HepG2 (cell line): ENCODE measurements around the gene GNA14. TPM values are rescaled to one million over a fixed set of nuclear protein-coding genes. Genes with fewer than 3 reads are reported as not detected.

Experiments
- ATAC-seq: fragments of 200-7000 bp; cut with Tn5 transposase; 3 replicates; pipeline ENCODE4 v1.9.1; 2020; ENCODE audit warnings: mild to moderate bottlenecking, moderate library complexity
- BruUV-seq: library from RNA; stranded (reverse); fragments of 400-500 nt; replicated peaks from 2 replicates; lab custom pipeline; 2021; lab: Mats Ljungman, UMichigan
- CTCF ChIA-PET: fragments of 300-600 bp; formaldehyde crosslinking; extraction: SDS; loops from one replicate; lab custom pipeline; 2021; ENCODE audit warnings: low total read pairs, inconsistent platforms, low intra/inter-chr PET ratio; lab: Yijun Ruan, JAX
- POLR2A ChIA-PET: fragments of 350-600 bp; sonication (Branson Sonifier 250); formaldehyde crosslinking; loops from one replicate; lab custom pipeline; 2020; ENCODE audit warnings: antibody characterized with exemption, inconsistent platforms; lab: Yijun Ruan, JAX
- DNase-seq: peaks from one replicate; pipeline ENCODE4 v3.0.0-alpha.2; 2015; ENCODE audit warnings: low spot score
- FAIRE-seq: peaks from 3 replicates; lab custom pipeline; 2011; peaks lifted over from hg19 to GRCh38; lab: Jason Lieb, UNC
- H2AFZ ChIP-seq: one replicate; pipeline ENCODE4 v1.6.1; 2011; ENCODE audit warnings: low read length, inconsistent platforms
- H3K27ac ChIP-seq: fragments of 300-600 bp; 3 replicates; pipeline ENCODE4 v1.8.0; 2011; ENCODE audit warnings: mixed run types, mild to moderate bottlenecking, mixed read lengths, low read length, inconsistent platforms; ENCODE audit not compliant: insufficient read depth; ENCODE audit errors: extremely low read length
- H3K27me3 ChIP-seq, 2 experiments: fragments of 200-600 bp in 1 of 2; 2 replicates in 1 of 2; 3 replicates in 1 of 2; pipeline versions ENCODE4 v1.6.0 to v1.8.0; 2011; ENCODE audit warnings: low read length in 2 of 2, mild to moderate bottlenecking in 2 of 2, moderate library complexity in 2 of 2, inconsistent platforms in 1 of 2; ENCODE audit not compliant: insufficient read depth in 2 of 2, control insufficient read depth in 1 of 2
- H3K36me3 ChIP-seq, 2 experiments: fragments of 200-600 bp in 1 of 2; replicated peaks in 1 of 2; 2 replicates in 1 of 2; 3 replicates in 1 of 2; pipeline versions ENCODE4 v1.5.1 to v1.8.0; 2011; ENCODE audit warnings: low read length in 2 of 2, inconsistent platforms in 1 of 2; ENCODE audit not compliant: insufficient read depth in 2 of 2, control insufficient read depth in 1 of 2
- H3K4me1 ChIP-seq: 2 replicates; pipeline ENCODE4 v1.5.1; 2012; ENCODE audit warnings: low read length, inconsistent platforms; ENCODE audit not compliant: insufficient read depth
- H3K4me2 ChIP-seq: 2 replicates; pipeline ENCODE4 v1.6.0; 2011; ENCODE audit warnings: low read depth, low read length, inconsistent platforms
- H3K4me3 ChIP-seq, 3 experiments: fragments of 200-600 bp in 1 of 3; sonication (generic), shearing (Covaris generic) in 1 of 3; replicated peaks in 1 of 3; 2 replicates each; pipeline ENCODE4 v1.5.1; 2011 to 2016; ENCODE audit warnings: low read length in 3 of 3, inconsistent platforms in 2 of 3, low read depth in 2 of 3, mild to moderate bottlenecking in 2 of 3, control low read depth in 1 of 3, mixed read lengths in 1 of 3; ENCODE audit not compliant: insufficient read depth in 1 of 3
- H3K79me2 ChIP-seq: one replicate; pipeline ENCODE4 v1.6.1; 2011; ENCODE audit warnings: low read length, inconsistent platforms; ENCODE audit not compliant: insufficient read depth
- H3K9ac ChIP-seq: 2 replicates; pipeline ENCODE4 v1.6.0; 2011; ENCODE audit warnings: mild to moderate bottlenecking, low read depth, low read length, inconsistent platforms; ENCODE audit not compliant: insufficient read depth
- H3K9me3 ChIP-seq: 2 replicates; pipeline ENCODE4 v1.5.1; 2012; ENCODE audit warnings: mild to moderate bottlenecking, low read length
- H4K20me1 ChIP-seq: 2 replicates; pipeline ENCODE4 v1.6.0; 2011; ENCODE audit warnings: inconsistent platforms, mild to moderate bottlenecking, low read length, moderate library complexity; ENCODE audit not compliant: insufficient read depth
- EHMT2 ChIP-seq: fragments of 200-600 bp; sonication (generic); IDR thresholded peaks from 2 replicates; pipeline ENCODE4 v1.7.0; 2017; ENCODE audit warnings: antibody characterized with exemption, low read depth, low read length, borderline replicate concordance
- MIER2 ChIP-seq: IDR thresholded peaks from 2 replicates; pipeline ENCODE4 v1.6.1; 2016; ENCODE audit warnings: missing biosample characterization, missing genetic modification reagents
- REST ChIP-seq, 2 experiments: IDR thresholded peaks; 2 replicates each; pipeline ENCODE4 v1.6.1; 2011 to 2012; ENCODE audit warnings: low read length in 2 of 2, borderline replicate concordance in 1 of 2, low read depth in 1 of 2, mild to moderate bottlenecking in 1 of 2, moderate library complexity in 1 of 2
- ZNF441 ChIP-seq: sonication (generic); formaldehyde crosslinking; IDR thresholded peaks from 2 replicates; pipeline ENCODE4 v1.7.0; 2021; ENCODE audit warnings: missing genetic modification reagents, borderline replicate concordance
- ZNF792 ChIP-seq: IDR thresholded peaks from 2 replicates; pipeline ENCODE4 v1.6.1; 2016
- whole genome bisulfite sequencing: methylation state at CpG from one replicate; pipeline ENCODE4 v1.1.6; 2017; ENCODE audit warnings: low lambda C conversion rate; 5-methylcytosine and 5-hydroxymethylcytosine counted together
- in situ Hi-C: cut with HindIII; loops from 2 replicates; pipeline ENCODE4 v1.10.0; 2017; ENCODE audit warnings: low pct_unique_long_range_greater_than_20kb; ENCODE audit not compliant: extremely low pct_ligation_motif_present
- intact Hi-C: fragments of 100-400 bp; cut with micrococcal nuclease; formaldehyde crosslinking; loops from one replicate; pipeline ENCODE4 v1.10.0; 2022; ENCODE audit not compliant: unreplicated experiment
- polyA plus RNA-seq, 8 experiments: library from polyadenylated mRNA; depleted of rRNA in 3 of 8; stranded (reverse) in 7 of 8; unstranded in 1 of 8; fragments of >200 nt; fragmentation: Illumina TruSeq in 4 of 8; extraction: Trizol in 4 of 8; gene quantifications; 2 replicates each; pipeline versions ENCODE4 v1.2.1 to v1.2.3, GENCODE V29; 2011 to 2016; ENCODE audit warnings: low read depth in 4 of 8, missing spikeins in 1 of 8, mixed read lengths in 1 of 8; ENCODE audit not compliant: insufficient read depth in 1 of 8
- total RNA-seq, 5 experiments: library from RNA; depleted of rRNA; stranded (reverse); fragments of >200 nt; fragmentation: Illumina TruSeq; extraction: Trizol; gene quantifications; 2 replicates each; pipeline ENCODE4 v1.2.3, GENCODE V29; 2016; ENCODE audit warnings: low read depth in 1 of 5

Gene GNA14
- total and polyA plus RNA-seq, 2 of the 13 experiments (the other 11 are each of a cell fraction or from before 2014, with no cell fraction given), result not detected

GRCh38 chr9:77575785-77576184 is 72.3 kb downstream of the GNA14 start:
- Histone ChIP-seq H3K4me2 (no peak overlapping the region), H3K79me2 (no peaks in the 10 kb centered on the region), H3K27ac (no peak overlapping the region), H2AFZ (no peak overlapping the region)
- DNase-seq, result no peak
- no TSS peak for BruUV-seq
- TF ChIP-seq ZNF792 (0 out of 2 replicates have a peak, but pooled peaks have one; percentile 24), MIER2 (CRISPR knock-in tag) (peak; percentile 94), REST (IDR thresholded peaks at IDR 0.05; ENCODE audit: borderline replicate concordance in 1 of 2, low read depth in 1 of 2, low read length in 2 of 2) (peak; percentile 64 to 97), ZNF441 (CRISPR knock-in tag) (no peak), EHMT2 (peak; percentile 91; the same call in 1 of the 2 replicates)
- TF ChIP-seq, all 625 proteins: peak for 4
- Histone ChIP-seq H3K9ac (no peak overlapping the region), H3K9me3 (no peaks in the 10 kb centered on the region), H3K4me3 (no peak overlapping the region), H4K20me1 (no peaks in the 10 kb centered on the region), H3K4me1 (no peaks in the 10 kb centered on the region), H3K36me3 (no peaks in the 10 kb centered on the region), H3K27me3 (no peaks in the 10 kb centered on the region)
- ChIA-PET CTCF (no interaction called here), POLR2A (no interaction called here)
- in situ Hi-C loops, result no loop called here
- ATAC-seq (no peak), FAIRE-seq (no peak)
- intact Hi-C loops, result no loop called here
- 46% methylated on average over 2 of the region's 2 CpGs for WGBS
